ENCODE measurements around the gene LPAR4. TPM values are rescaled to one million over a fixed set of nuclear protein-coding genes. Genes with fewer than 3 reads are reported as not detected.

LPAR4 gene
- total RNA-seq, 1 experiment from 2014 or later, result not detected

DNA sequence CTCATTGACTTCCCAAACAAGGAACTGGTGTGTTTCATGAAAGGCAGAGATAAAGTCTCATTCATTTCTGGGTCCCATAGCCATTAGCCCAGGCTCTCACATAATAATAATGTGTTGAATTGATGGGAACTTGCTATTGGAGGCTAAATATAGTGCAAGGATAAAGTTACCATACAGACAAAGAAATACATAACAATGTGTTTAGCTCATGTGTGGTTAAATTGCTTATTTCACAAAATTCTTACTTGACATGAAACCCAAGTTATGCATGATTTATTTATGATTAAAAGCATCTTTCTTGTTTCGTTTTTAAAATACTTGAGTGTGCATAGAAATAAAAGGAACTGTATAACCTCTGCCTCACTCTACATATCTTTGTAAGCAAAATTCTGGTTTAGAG, 37.3 kb upstream of the LPAR4 start:
- no peaks in the 10 kb centered on the region for H3K36me3 Mint-ChIP-seq (ENCODE audit: insufficient read depth, unreplicated experiment)
- no peak overlapping the region for H3K4me3 Mint-ChIP-seq (ENCODE audit: unreplicated experiment)
- H3K27me3 Mint-ChIP-seq (ENCODE audit: insufficient read depth, unreplicated experiment), result no peaks in the 10 kb centered on the region
- no TSS peak for BruUV-seq (replicated peaks)
- no peaks in the 10 kb centered on the region for H3K4me1 Mint-ChIP-seq (ENCODE audit: insufficient read depth, unreplicated experiment)
- intact Hi-C loops (cut with micrococcal nuclease), result no loop called here
- no peak for DNase-seq (ENCODE audit: unreplicated experiment)
- POLR2A ChIA-PET, result no interaction called here
- TF ChIP-seq, protein P1, sequence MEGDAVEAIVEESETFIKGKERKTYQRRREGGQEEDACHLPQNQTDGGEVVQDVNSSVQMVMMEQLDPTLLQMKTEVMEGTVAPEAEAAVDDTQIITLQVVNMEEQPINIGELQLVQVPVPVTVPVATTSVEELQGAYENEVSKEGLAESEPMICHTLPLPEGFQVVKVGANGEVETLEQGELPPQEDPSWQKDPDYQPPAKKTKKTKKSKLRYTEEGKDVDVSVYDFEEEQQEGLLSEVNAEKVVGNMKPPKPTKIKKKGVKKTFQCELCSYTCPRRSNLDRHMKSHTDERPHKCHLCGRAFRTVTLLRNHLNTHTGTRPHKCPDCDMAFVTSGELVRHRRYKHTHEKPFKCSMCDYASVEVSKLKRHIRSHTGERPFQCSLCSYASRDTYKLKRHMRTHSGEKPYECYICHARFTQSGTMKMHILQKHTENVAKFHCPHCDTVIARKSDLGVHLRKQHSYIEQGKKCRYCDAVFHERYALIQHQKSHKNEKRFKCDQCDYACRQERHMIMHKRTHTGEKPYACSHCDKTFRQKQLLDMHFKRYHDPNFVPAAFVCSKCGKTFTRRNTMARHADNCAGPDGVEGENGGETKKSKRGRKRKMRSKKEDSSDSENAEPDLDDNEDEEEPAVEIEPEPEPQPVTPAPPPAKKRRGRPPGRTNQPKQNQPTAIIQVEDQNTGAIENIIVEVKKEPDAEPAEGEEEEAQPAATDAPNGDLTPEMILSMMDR (IDR thresholded peaks at IDR 0.05; ENCODE audit: unreplicated experiment), result no peak
- no peak overlapping the region for H3K27ac Mint-ChIP-seq (ENCODE audit: low read depth, unreplicated experiment)
- peaks cover 16% of the 10 kb centered on the region for H3K9me3 Mint-ChIP-seq (ENCODE audit: unreplicated experiment)
- CTCF ChIA-PET, result interaction anchor here (0.7 kb wide), 1 partner anchor 58 kb away, joined by 3 read pairs; no protein-coding TSS in a partner anchor

DNA sequence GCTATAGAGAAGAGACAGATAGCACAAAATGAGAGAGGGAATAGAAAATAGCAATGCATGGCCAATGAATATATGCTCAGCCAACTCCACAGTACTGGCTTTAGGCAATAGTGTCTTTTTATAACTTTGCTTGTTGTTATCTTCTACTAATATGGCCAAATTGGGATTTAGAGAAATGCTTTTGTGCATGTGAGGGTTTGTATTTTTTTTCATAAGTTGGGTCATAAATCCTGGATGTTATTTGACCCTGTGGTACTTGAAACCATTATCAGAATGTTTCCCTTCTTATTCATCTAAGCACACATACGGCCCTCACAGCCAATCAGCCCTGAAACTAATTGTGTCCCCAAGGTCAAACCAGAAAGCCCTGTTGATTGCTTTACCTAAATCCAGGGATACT, 35.2 kb upstream of the LPAR4 start:
- Mint-ChIP-seq H3K9me3 (ENCODE audit: unreplicated experiment) (peaks cover 16% of the 10 kb centered on the region), H3K4me1 (ENCODE audit: insufficient read depth, unreplicated experiment) (no peaks in the 10 kb centered on the region), H3K27ac (ENCODE audit: low read depth, unreplicated experiment) (no peak overlapping the region), H3K27me3 (ENCODE audit: insufficient read depth, unreplicated experiment) (no peaks in the 10 kb centered on the region), H3K4me3 (ENCODE audit: unreplicated experiment) (no peak overlapping the region), H3K36me3 (ENCODE audit: insufficient read depth, unreplicated experiment) (no peaks in the 10 kb centered on the region)
- intact Hi-C loops (cut with micrococcal nuclease), result no loop called here
- ChIA-PET CTCF (no interaction called here), POLR2A (no interaction called here)
- BruUV-seq (replicated peaks), result no TSS peak
- DNase-seq (ENCODE audit: unreplicated experiment), result no peak
- TF ChIP-seq, protein P1 (IDR thresholded peaks at IDR 0.05; ENCODE audit: unreplicated experiment), result no peak

DNA sequence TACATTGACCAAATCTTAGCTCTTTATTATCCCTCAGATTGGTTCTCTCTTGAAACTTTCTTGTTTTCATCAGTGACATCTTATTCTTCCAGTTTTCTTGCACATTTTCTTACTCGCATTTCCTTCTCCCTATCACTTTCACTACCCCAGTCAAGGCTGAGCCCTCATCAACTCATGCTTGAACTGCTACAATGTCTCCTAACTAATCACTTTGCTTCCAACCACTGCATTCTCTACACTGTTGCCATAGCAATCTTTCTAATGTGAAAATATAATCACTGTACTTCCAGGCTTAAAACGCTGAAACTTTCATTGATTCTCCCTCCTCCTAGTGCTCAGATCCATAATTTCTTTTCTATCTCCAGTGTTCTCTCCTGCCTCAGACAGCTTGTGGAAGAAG, 22.2 kb upstream of the LPAR4 start:
- BruUV-seq (replicated peaks), result no TSS peak
- H3K27ac Mint-ChIP-seq (ENCODE audit: low read depth, unreplicated experiment), result no peak overlapping the region
- ChIA-PET CTCF (no interaction called here), POLR2A (no interaction called here)
- H3K27me3 Mint-ChIP-seq (ENCODE audit: insufficient read depth, unreplicated experiment), result no peaks in the 10 kb centered on the region
- H3K36me3 Mint-ChIP-seq (ENCODE audit: insufficient read depth, unreplicated experiment), result no peaks in the 10 kb centered on the region
- no peaks in the 10 kb centered on the region for H3K9me3 Mint-ChIP-seq (ENCODE audit: unreplicated experiment)
- no peak for DNase-seq (ENCODE audit: unreplicated experiment)
- no peaks in the 10 kb centered on the region for H3K4me1 Mint-ChIP-seq (ENCODE audit: insufficient read depth, unreplicated experiment)
- no peak overlapping the region for H3K4me3 Mint-ChIP-seq (ENCODE audit: unreplicated experiment)
- intact Hi-C loops (cut with micrococcal nuclease), result no loop called here
- TF ChIP-seq, protein P1 (IDR thresholded peaks at IDR 0.05; ENCODE audit: unreplicated experiment), result no peak

DNA sequence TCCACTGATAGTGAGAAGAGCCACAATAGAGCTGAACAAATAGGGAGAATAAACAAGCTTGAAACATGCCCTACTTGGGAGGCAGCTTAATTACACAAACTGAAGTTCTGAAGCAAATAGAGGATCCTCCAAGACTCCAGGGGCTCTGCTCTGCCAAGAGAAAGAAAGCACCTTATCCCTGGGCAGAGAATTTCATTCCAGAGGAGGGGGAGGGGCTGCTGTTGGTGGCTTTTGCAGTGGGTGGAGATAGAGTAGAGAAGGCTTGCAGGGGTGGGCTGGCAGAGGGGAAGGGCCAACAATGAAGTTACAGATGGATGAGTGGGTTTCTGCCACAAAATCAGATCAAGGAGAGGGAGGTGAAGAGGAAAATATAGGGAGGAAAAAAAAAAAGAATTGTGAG, 1.0 kb upstream of the LPAR4 start:
- ChIA-PET CTCF (no interaction called here), POLR2A (no interaction called here)
- no TSS peak for BruUV-seq (replicated peaks)
- no peaks in the 10 kb centered on the region for H3K27me3 Mint-ChIP-seq (ENCODE audit: insufficient read depth, unreplicated experiment)
- TF ChIP-seq, protein P1 (IDR thresholded peaks at IDR 0.05; ENCODE audit: unreplicated experiment), result no peak
- H3K36me3 Mint-ChIP-seq (ENCODE audit: insufficient read depth, unreplicated experiment), result no peaks in the 10 kb centered on the region
- H3K9me3 Mint-ChIP-seq (ENCODE audit: unreplicated experiment), result no peaks in the 10 kb centered on the region
- H3K27ac Mint-ChIP-seq (ENCODE audit: low read depth, unreplicated experiment), result no peak overlapping the region
- no peak for DNase-seq (ENCODE audit: unreplicated experiment)
- intact Hi-C loops (cut with micrococcal nuclease), result no loop called here
- H3K4me1 Mint-ChIP-seq (ENCODE audit: insufficient read depth, unreplicated experiment), result no peaks in the 10 kb centered on the region
- H3K4me3 Mint-ChIP-seq (ENCODE audit: unreplicated experiment), result no peak overlapping the region
